GM19438 (cell line): ENCODE data around the gene DGUOK.

Experiments
- ATAC-seq: cut with Tn5 transposase; IDR thresholded peaks from one replicate; pipeline ENCODE4 v1.9.1; 2021; ENCODE audit warnings: low read depth; ENCODE audit not compliant: unreplicated experiment

The DGUOK gene

GRCh38 chr2:73946215-73946614 is 19.5 kb downstream of the DGUOK start:
- no peak for ATAC-seq

GRCh38 chr2:73946666-73947065 is 20.0 kb downstream of the DGUOK start:
- ATAC-seq, result no peak

- ATAC-seq, result no peak
Measured at GRCh38 chr2:73947412-73948018, 20.8 kb downstream of the DGUOK start.

- no peak for ATAC-seq
Measured at GRCh38 chr2:73949802-73950201, 23.1 kb downstream of the DGUOK start.

- no peak for ATAC-seq
Measured at GRCh38 chr2:73952499-73953446, 26.1 kb downstream of the DGUOK start.

GRCh38 chr2:73956218-73956865 is 29.7 kb downstream of the DGUOK start:
- ATAC-seq, result no peak

GRCh38 chr2:73961274-73961673 is 34.6 kb downstream of the DGUOK start:
- ATAC-seq, result no peak

GRCh38 chr2:73961823-73962615 is 35.3 kb downstream of the DGUOK start:
- ATAC-seq, result no peak

GRCh38 chr2:73962798-73963197 is 36.1 kb downstream of the DGUOK start:
- no peak for ATAC-seq

GRCh38 chr2:73963385-73964120 is 36.9 kb downstream of the DGUOK start:
- ATAC-seq, result no peak

GRCh38 chr2:73964223-73964622 is 37.5 kb downstream of the DGUOK start:
- ATAC-seq, result no peak

GRCh38 chr2:73965053-73965452 is 38.4 kb downstream of the DGUOK start:
- ATAC-seq, result no peak

- ATAC-seq, result no peak
Measured at GRCh38 chr2:73968357-73968937, 41.8 kb downstream of the DGUOK start.

- no peak for ATAC-seq
Measured at GRCh38 chr2:73969356-73969755, 42.7 kb downstream of the DGUOK start.

GRCh38 chr2:73970141-73970803 is 43.6 kb downstream of the DGUOK start:
- no peak for ATAC-seq

- peak; percentile 83 for ATAC-seq
Measured at GRCh38 chr2:73970850-73971471, 44.3 kb downstream of the DGUOK start.

- no peak for ATAC-seq
Measured at GRCh38 chr2:73971722-73972121, 45.0 kb downstream of the DGUOK start.

GRCh38 chr2:73972846-73973245 is 46.2 kb downstream of the DGUOK start:
- ATAC-seq, result no peak

GRCh38 chr2:73975731-73976130 is 49.1 kb downstream of the DGUOK start:
- no peak for ATAC-seq
